IMR-90 (cell line): ENCODE measurements around the gene TAF11L8. TPM values are rescaled to one million over a fixed set of nuclear protein-coding genes. Genes with fewer than 3 reads are reported as not detected.
"Not testable (repeated sequence)": the region's sequence is repeated elsewhere in the genome, so short reads cannot be mapped to it uniquely, and the experiment has no call there.

Experiments used
- ATAC-seq: fragments of 200-7000 bp; cut with Tn5 transposase; 2 replicates; pipeline ENCODE4 v1.9.1; 2020; ENCODE audit warnings: low read depth, mild to moderate bottlenecking, moderate library complexity
- BruUV-seq: library from RNA; stranded (reverse); fragments of 400-500 nt; replicated peaks from 2 replicates; lab custom pipeline; 2021; lab: Mats Ljungman, UMichigan
- CTCF ChIA-PET: fragments of 300-600 bp; formaldehyde crosslinking; extraction: SDS; loops from one replicate; lab custom pipeline; 2021; ENCODE audit warnings: antibody characterized with exemption; lab: Yijun Ruan, JAX
- POLR2A ChIA-PET: fragments of 300-600 bp; sonication (Branson Sonifier 250); formaldehyde crosslinking; loops from one replicate; lab custom pipeline; 2022; ENCODE audit warnings: antibody characterized with exemption; ENCODE audit not compliant: unreplicated experiment; lab: Charles Lee
- DNase-seq: peaks from one replicate; pipeline ENCODE4 v3.0.0; 2013
- H2AFZ ChIP-seq: replicated peaks from 2 replicates; pipeline ENCODE3; 2013; ENCODE audit warnings: low read length, mild to moderate bottlenecking; ENCODE audit not compliant: poor library complexity
- H2AK5ac ChIP-seq: 2 replicates; pipeline ENCODE4 v1.6.1; 2013; ENCODE audit warnings: low read depth, low read length, inconsistent platforms
- H2AK9ac ChIP-seq: replicated peaks from 2 replicates; pipeline ENCODE3; 2013; ENCODE audit warnings: mild to moderate bottlenecking, low read depth, low read length, moderate library complexity; ENCODE audit not compliant: poor library complexity
- H2BK120ac ChIP-seq: 2 replicates; pipeline ENCODE4 v1.6.1; 2013; ENCODE audit warnings: low read depth, low read length, inconsistent platforms
- H2BK15ac ChIP-seq: 3 replicates; pipeline ENCODE4 v1.6.1; 2013; ENCODE audit warnings: low read depth, low read length, inconsistent platforms
- H2BK20ac ChIP-seq: 2 replicates; pipeline ENCODE4 v1.6.1; 2013; ENCODE audit warnings: low read depth, mild to moderate bottlenecking, inconsistent platforms, low read length, moderate library complexity
- H2BK5ac ChIP-seq: 2 replicates; pipeline ENCODE4 v1.6.1; 2013; ENCODE audit warnings: mild to moderate bottlenecking, low read depth, low read length, inconsistent platforms; ENCODE audit not compliant: poor library complexity, severe bottlenecking
- H3K14ac ChIP-seq: replicated peaks from 2 replicates; pipeline ENCODE4 v1.6.1; 2013; ENCODE audit warnings: low read depth, low read length, inconsistent platforms
- H3K18ac ChIP-seq: 2 replicates; pipeline ENCODE4 v1.6.1; 2013; ENCODE audit warnings: low read depth, low read length, control low read depth
- H3K23ac ChIP-seq: 2 replicates; pipeline ENCODE4 v1.6.1; 2013; ENCODE audit warnings: low read depth, low read length, inconsistent platforms
- H3K27ac ChIP-seq: 2 replicates; pipeline ENCODE4 v1.5.1; 2013; ENCODE audit warnings: mild to moderate bottlenecking, control low read depth, low read length; ENCODE audit not compliant: insufficient read depth
- H3K27me3 ChIP-seq: 2 replicates; pipeline ENCODE4 v1.6.1; 2013; ENCODE audit warnings: low read length; ENCODE audit not compliant: control insufficient read depth, insufficient read depth
- H3K36me3 ChIP-seq: 2 replicates; pipeline ENCODE4 v1.6.1; 2013; ENCODE audit warnings: low read length, mixed read lengths; ENCODE audit not compliant: control insufficient read depth, insufficient read depth
- H3K4ac ChIP-seq: 2 replicates; pipeline ENCODE4 v1.6.1; 2013; ENCODE audit warnings: low read depth, low read length, inconsistent platforms
- H3K4me1 ChIP-seq: 2 replicates; pipeline ENCODE4 v1.6.1; 2013; ENCODE audit warnings: low read length, mixed read lengths; ENCODE audit not compliant: control insufficient read depth, insufficient read depth
- H3K4me2 ChIP-seq: 2 replicates; pipeline ENCODE4 v1.6.1; 2013; ENCODE audit warnings: low read depth, mild to moderate bottlenecking, control low read depth, low read length, moderate library complexity
- H3K4me3 ChIP-seq: 2 replicates; pipeline ENCODE4 v1.5.1; 2013; ENCODE audit warnings: low read depth, mild to moderate bottlenecking, control low read depth, low read length, moderate library complexity; ENCODE audit not compliant: insufficient read depth
- H3K56ac ChIP-seq: 2 replicates; pipeline ENCODE4 v1.6.1; 2013; ENCODE audit warnings: low read length, inconsistent platforms; ENCODE audit not compliant: insufficient read depth; ENCODE audit errors: extremely low read depth
- H3K79me1 ChIP-seq, 2 experiments: 2 replicates each; pipeline ENCODE4 v1.6.1; 2013; ENCODE audit warnings: low read length in 2 of 2, inconsistent platforms in 1 of 2, low read depth in 1 of 2
- H3K9ac ChIP-seq: 2 replicates; pipeline ENCODE4 v1.6.1; 2013; ENCODE audit warnings: low read depth, low read length, control low read depth
- H3K9me1 ChIP-seq: 2 replicates; pipeline ENCODE4 v1.6.1; 2013; ENCODE audit warnings: low read length, inconsistent platforms; ENCODE audit not compliant: insufficient read depth
- H3K9me3 ChIP-seq: 2 replicates; pipeline ENCODE4 v1.6.1; 2013; ENCODE audit warnings: low read length; ENCODE audit not compliant: control insufficient read depth, insufficient read depth
- H4K20me1 ChIP-seq: 2 replicates; pipeline ENCODE4 v1.6.1; 2013; ENCODE audit warnings: low read length, inconsistent platforms; ENCODE audit not compliant: insufficient read depth
- H4K5ac ChIP-seq: 2 replicates; pipeline ENCODE4 v1.6.1; 2013; ENCODE audit warnings: mild to moderate bottlenecking, low read depth, low read length, control low read depth
- H4K8ac ChIP-seq, 2 experiments: 2 replicates each; pipeline ENCODE4 v1.6.1; 2013; ENCODE audit warnings: low read depth in 2 of 2, low read length in 2 of 2, control low read depth in 1 of 2, inconsistent platforms in 1 of 2
- H4K91ac ChIP-seq: 2 replicates; pipeline ENCODE4 v1.6.1; 2013; ENCODE audit warnings: low read depth, low read length, inconsistent platforms; ENCODE audit not compliant: insufficient read depth
- WGBS, 2 experiments: methylation state at CpG; one replicate each; pipeline versions ENCODE4 v1.1.5 to v1.1.7; 2013; ENCODE audit warnings: missing lambda C conversion rate in 2 of 2; ENCODE audit not compliant: insufficient read length in 1 of 2; ENCODE audit errors: extremely low coverage in 2 of 2; 5-methylcytosine and 5-hydroxymethylcytosine counted together
- dilution Hi-C: fragments of 300-500 bp; cut with HindIII; formaldehyde crosslinking; loops from one replicate; pipeline ENCODE4 v1.14.3; 2018; ENCODE audit warnings: low sequenced_read_pairs; ENCODE audit not compliant: unreplicated experiment
- in situ Hi-C: fragments of 300-500 bp; cut with MboI; formaldehyde crosslinking; loops from 3 replicates; pipeline ENCODE4 v1.14.3; 2019; ENCODE audit warnings: low sequenced_read_pairs, inconsistent platforms, mixed read lengths
- intact Hi-C: fragments of 100-400 bp; cut with micrococcal nuclease; formaldehyde crosslinking; loops from 2 replicates; pipeline ENCODE4 v1.10.0; 2022
- polyA plus RNA-seq, 3 experiments: library from polyadenylated mRNA; depleted of rRNA; stranded (reverse); fragments of >200 nt; gene quantifications; 2 replicates each; pipeline ENCODE4 v1.2.3, GENCODE V29; 2012; ENCODE audit warnings: low replicate concordance in 1 of 3
- total RNA-seq: library from RNA; depleted of rRNA; stranded (reverse); fragments of >200 nt; gene quantifications from 2 replicates; pipeline ENCODE4 v1.2.3, GENCODE V29; 2012

The TAF11L8 gene
- total and polyA plus RNA-seq, 2 of the 4 experiments (the other 2 are of a cell fraction): not detected

- H4K8ac ChIP-seq, H3K4me2 ChIP-seq, H2AK9ac ChIP-seq, H3K79me1 ChIP-seq, H3K4me1 ChIP-seq, H2BK5ac ChIP-seq, CTCF ChIA-PET, H2AK5ac ChIP-seq, H3K9me3 ChIP-seq, H3K27me3 ChIP-seq, H3K14ac ChIP-seq, H3K23ac ChIP-seq, POLR2A ChIA-PET, H3K9me1 ChIP-seq, H4K91ac ChIP-seq, H3K4ac ChIP-seq, H3K18ac ChIP-seq, H3K9ac ChIP-seq, H4K20me1 ChIP-seq, H3K4me3 ChIP-seq, H2BK15ac ChIP-seq, H2BK120ac ChIP-seq, DNase-seq, in situ Hi-C loops, H2BK20ac ChIP-seq, intact Hi-C loops, H3K56ac ChIP-seq, H4K5ac ChIP-seq, H3K27ac ChIP-seq, H2AFZ ChIP-seq, dilution Hi-C loops, BruUV-seq, H3K36me3 ChIP-seq, ATAC-seq: not testable (repeated sequence)
- WGBS, 2 experiments: no CpG with 5 or more reads among the region's 15 CpGs
These were observed 3.5 kb upstream of the TAF11L8 start, which contains the start of gene TAF11L9 for GRCh38 chr5:17594255-17594654. Gene TAF11L9, minus strand, starts transcription at chr5:17594394.

GRCh38 chr5:17585658-17586057, 5.1 kb downstream of the TAF11L8 start, which contains the start of gene TAF11L7:
Gene TAF11L7, minus strand, starts transcription at chr5:17585758.
- H3K4me1 ChIP-seq, H4K20me1 ChIP-seq, H3K9me3 ChIP-seq, H3K27me3 ChIP-seq, H3K4me3 ChIP-seq, H3K79me1 ChIP-seq, in situ Hi-C loops, dilution Hi-C loops, H3K23ac ChIP-seq, H3K4ac ChIP-seq, H4K5ac ChIP-seq, CTCF ChIA-PET, H4K91ac ChIP-seq, ATAC-seq, H2BK15ac ChIP-seq, H3K14ac ChIP-seq, H3K9me1 ChIP-seq, POLR2A ChIA-PET, H4K8ac ChIP-seq, H2BK20ac ChIP-seq, DNase-seq, intact Hi-C loops, H2AFZ ChIP-seq, H2AK9ac ChIP-seq, BruUV-seq, H3K9ac ChIP-seq, H3K56ac ChIP-seq, H3K27ac ChIP-seq, H2BK5ac ChIP-seq, H3K18ac ChIP-seq, H2BK120ac ChIP-seq, H3K36me3 ChIP-seq, H2AK5ac ChIP-seq, H3K4me2 ChIP-seq: not testable (repeated sequence)
- WGBS, 2 experiments: no CpG with 5 or more reads among the region's 16 CpGs
